Esophagus muscularis mucosa (tissue), 4 donors: ENCODE data around the gene RILPL1. TPM values are rescaled to one million over a fixed set of nuclear protein-coding genes. Genes with fewer than 3 reads are reported as not detected.
"Not testable (repeated sequence)": the region's sequence is repeated elsewhere in the genome, so short reads cannot be mapped to it uniquely, and the experiment has no call there.

Source experiments
- DNase-seq: peaks from one replicate; pipeline ENCODE4 v3.0.0-alpha.2; 2017; ENCODE audit errors: extremely low spot score
- H3K27ac ChIP-seq, 4 donors: fragments of 200-600 bp; sonication (generic); replicated peaks in 1 of 4; 1 replicate in 3 of 4; 2 replicates in 1 of 4; pipeline ENCODE4 v1.5.1; 2016 to 2019; ENCODE audit warnings: mild to moderate bottlenecking in 1 of 4
- H3K27me3 ChIP-seq, 4 donors: fragments of 200-600 bp; sonication (generic); one replicate each; pipeline versions ENCODE4 v1.5.1 to v1.6.0; 2016 to 2019
- H3K36me3 ChIP-seq, 4 donors: fragments of 200-600 bp; sonication (generic); one replicate each; pipeline ENCODE4 v1.5.1; 2016 to 2019
- H3K4me1 ChIP-seq, 4 donors: fragments of 200-600 bp; sonication (generic); one replicate each; pipeline ENCODE4 v1.5.1; 2016 to 2019
- H3K4me3 ChIP-seq, 4 donors: fragments of 200-600 bp; sonication (generic); 1 replicate in 2 of 4; 2 replicates in 2 of 4; pipeline ENCODE4 v1.5.1; 2016 to 2019; ENCODE audit warnings: mild to moderate bottlenecking in 4 of 4, moderate library complexity in 1 of 4
- H3K9me3 ChIP-seq, 4 donors: fragments of 200-600 bp; sonication (generic); 1 replicate in 3 of 4; 2 replicates in 1 of 4; pipeline ENCODE4 v1.5.1; 2016 to 2019
- CTCF ChIP-seq, 3 experiments: fragments of 200-600 bp in 2 of 3; fragments of 450-650 bp in 1 of 3; sonication (generic) in 2 of 3; IDR thresholded peaks; one replicate each; pipeline ENCODE4 v1.5.1; 2017 to 2019; ENCODE audit warnings: antibody characterized with exemption in 3 of 3, mild to moderate bottlenecking in 2 of 3, moderate library complexity in 1 of 3
- EP300 ChIP-seq: sonication (generic); formaldehyde crosslinking; IDR thresholded peaks from one replicate; pipeline ENCODE4 v1.6.1; 2017; ENCODE audit warnings: antibody characterized with exemption
- POLR2A ChIP-seq: fragments of 450-650 bp; IDR thresholded peaks from one replicate; pipeline ENCODE4 v1.6.1; 2017; ENCODE audit warnings: antibody characterized with exemption, moderate library complexity, mild to moderate bottlenecking, low read depth
- POLR2AphosphoS5 ChIP-seq, 2 donors: sonication (generic); formaldehyde crosslinking; IDR thresholded peaks; one replicate each; pipeline ENCODE4 v1.6.1; 2017; ENCODE audit warnings: antibody characterized with exemption in 2 of 2
- WGBS: methylation state at CpG from one replicate; pipeline ENCODE4 v1.1.5; 2018; 5-methylcytosine and 5-hydroxymethylcytosine counted together
- intact Hi-C: fragments of 100-400 bp; cut with DNase I; formaldehyde crosslinking; loops from one replicate; pipeline ENCODE4 v1.15.1; 2023
- total RNA-seq, 4 donors: library from RNA; depleted of rRNA; stranded (reverse); fragments of >200 nt; gene quantifications; one replicate each; pipeline versions ENCODE4 v1.1.0 to v1.2.1, GENCODE V29; 2016

RILPL1 gene
- total RNA-seq, 4 donors from 2014 or later: 19.9 to 54.4 (median 38.4) TPM

- peaks cover 11 to 56% (median 43%) of the 10 kb centered on the region in 4 donors for H3K36me3 ChIP-seq
- no peaks in the 10 kb centered on the region for H3K4me1 ChIP-seq
- 98% methylated on average over 16 of the region's 16 CpGs for WGBS
- no peak for DNase-seq
- H3K27ac ChIP-seq: no peak overlapping the region
- H3K27me3 ChIP-seq: no peaks in the 10 kb centered on the region
- H3K4me3 ChIP-seq: no peak overlapping the region
- intact Hi-C loops: no loop called here
- TF ChIP-seq POLR2AphosphoS5 (IDR thresholded peaks at IDR 0.05): no peak
- no peak for TF ChIP-seq CTCF (IDR thresholded peaks at IDR 0.05)
- no peak for TF ChIP-seq POLR2A
- TF ChIP-seq EP300: no peak
- H3K9me3 ChIP-seq: no peaks in the 10 kb centered on the region
These were observed 34.2 kb downstream of the RILPL1 start for GRCh38 chr12:123499332-123499731.

DNA sequence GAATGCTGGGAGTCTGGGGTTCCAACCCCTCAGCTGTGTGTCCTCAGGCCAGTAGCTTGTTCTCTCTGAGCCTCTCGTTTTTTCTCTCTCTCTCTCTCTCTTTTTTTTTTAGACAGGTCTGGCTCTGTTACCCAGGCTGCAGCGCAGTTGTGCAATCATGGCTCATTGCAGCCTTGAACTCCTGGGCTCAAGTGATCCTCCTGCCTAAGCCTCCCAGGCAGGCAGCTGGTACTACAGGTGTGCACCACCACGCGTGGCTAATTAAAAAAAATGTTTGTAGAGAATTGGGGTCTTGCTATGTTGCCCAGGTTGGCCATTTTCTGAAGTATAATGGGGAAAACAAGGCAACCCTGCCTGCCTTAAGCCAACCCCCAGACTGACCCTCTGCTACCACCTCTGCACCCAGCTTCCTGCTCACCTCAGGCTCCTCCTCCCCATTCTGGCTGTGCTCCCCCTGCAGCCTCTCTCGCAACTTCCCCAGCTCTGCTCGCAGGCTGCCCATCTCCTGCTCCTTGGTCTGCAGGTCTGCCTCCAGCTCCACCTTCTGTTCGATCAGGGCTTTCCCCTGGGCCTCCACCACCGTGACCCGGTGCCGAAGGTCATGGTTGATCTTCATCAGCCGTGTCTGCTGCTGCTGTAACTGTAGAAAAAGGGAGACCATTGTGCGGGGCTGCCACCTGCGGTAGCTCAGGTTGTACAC lies 35.2 kb downstream of the RILPL1 start:
- peaks cover 11 to 58% (median 47%) of the 10 kb centered on the region in 4 donors for H3K36me3 ChIP-seq
- H3K4me1 ChIP-seq: no peaks in the 10 kb centered on the region
- 91% methylated on average over 13 of the region's 13 CpGs for WGBS
- H3K4me3 ChIP-seq: no peak overlapping the region
- DNase-seq: no peak
- intact Hi-C loops: no loop called here
- no peaks in the 10 kb centered on the region for H3K9me3 ChIP-seq
- H3K27me3 ChIP-seq: no peaks in the 10 kb centered on the region
- TF ChIP-seq EP300: no peak
- no peak for TF ChIP-seq POLR2A
- H3K27ac ChIP-seq: no peak overlapping the region

- WGBS: 97% methylated on average over 7 of the region's 7 CpGs
- intact Hi-C loops: no loop called here
These were observed 36.5 kb downstream of the RILPL1 start for GRCh38 chr12:123497065-123497464.

DNA sequence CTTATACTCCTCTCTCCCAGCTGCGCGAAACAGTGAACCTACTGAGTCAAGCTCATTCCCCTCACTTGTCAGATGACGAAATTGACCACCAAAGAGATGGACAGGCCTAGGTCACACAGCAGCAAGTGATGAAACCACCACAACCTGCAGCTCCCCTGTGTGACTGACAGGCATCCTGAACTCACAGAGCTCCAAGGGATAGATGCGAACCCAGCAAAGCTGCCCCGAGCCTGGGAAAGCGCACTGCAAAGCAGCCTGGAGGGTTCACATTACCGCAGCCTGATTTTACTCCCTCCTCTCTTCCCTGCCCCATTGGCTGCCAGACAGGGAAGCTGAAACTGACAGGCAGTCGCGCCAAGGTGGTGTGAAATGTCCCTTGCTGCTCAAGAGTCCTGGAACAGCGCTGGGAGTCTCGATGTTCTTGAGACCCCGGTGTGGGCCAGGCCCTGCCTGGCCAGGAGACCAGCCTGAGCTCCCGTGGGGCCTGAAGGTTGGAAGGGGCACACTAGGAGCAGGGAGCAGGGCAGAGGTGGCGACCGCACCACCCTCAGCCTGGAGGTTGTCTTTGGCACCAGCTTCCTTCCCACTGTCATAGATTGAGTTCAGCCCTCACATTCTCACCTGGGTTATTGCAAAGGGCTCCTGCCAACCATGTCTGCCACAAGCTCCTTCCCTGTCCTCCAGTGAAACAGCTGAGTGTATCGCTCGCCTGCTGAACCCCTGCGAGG lies 39.2 kb downstream of the RILPL1 start:
- DNase-seq: no peak
- intact Hi-C loops: no loop called here
- Histone ChIP-seq H3K36me3 (peaks cover 11 to 63% (median 51%) of the 10 kb centered on the region in 4 donors), H3K4me1 (no peaks in the 10 kb centered on the region), H3K27ac (no peak overlapping the region), H3K4me3 (no peak overlapping the region), H3K27me3 (no peaks in the 10 kb centered on the region), H3K9me3 (no peaks in the 10 kb centered on the region)
- no peak for TF ChIP-seq POLR2AphosphoS5 (IDR thresholded peaks at IDR 0.05)
- no peak for TF ChIP-seq CTCF (IDR thresholded peaks at IDR 0.05)
- no peak for TF ChIP-seq EP300
- TF ChIP-seq POLR2A: no peak
- WGBS: 94% methylated on average over 11 of the region's 18 CpGs

More at GRCh38 chr12:123497065-123497464, 36.5 kb downstream of the RILPL1 start:
- Histone ChIP-seq H3K4me1 (no peaks in the 10 kb centered on the region), H3K4me3 (no peak overlapping the region), H3K36me3 (peaks cover 11 to 64% (median 47%) of the 10 kb centered on the region in 4 donors), H3K9me3 (no peaks in the 10 kb centered on the region), H3K27me3 (no peaks in the 10 kb centered on the region), H3K27ac (no peak overlapping the region)
- TF ChIP-seq CTCF (IDR thresholded peaks at IDR 0.05) (no peak), POLR2AphosphoS5 (IDR thresholded peaks at IDR 0.05) (no peak), POLR2A (no peak), EP300 (no peak)
- no peak for DNase-seq

GRCh38 chr12:123492339-123493039 lies 41.0 kb downstream of the RILPL1 start:
- H3K4me3 ChIP-seq, H3K27ac ChIP-seq, H3K4me1 ChIP-seq, H3K27me3 ChIP-seq, intact Hi-C loops, DNase-seq, H3K9me3 ChIP-seq: not testable (repeated sequence)
- 69% methylated on average over 7 of the region's 7 CpGs for WGBS
- peaks cover 15 to 53% (median 43%) of the 10 kb centered on the region in 4 donors for H3K36me3 ChIP-seq
